Subcutaneous abdominal adipose tissue (tissue), 5 donors: ENCODE measurements around the gene SYNE2.

Experiments used
- H3K27ac ChIP-seq: one replicate; pipeline ENCODE4 v1.7.0; 2013; ENCODE audit warnings: low read depth, mild to moderate bottlenecking, inconsistent platforms, low read length, moderate library complexity
- H3K27me3 ChIP-seq, 5 donors: one replicate each; pipeline ENCODE4 v1.7.0; 2013; ENCODE audit warnings: low read length in 5 of 5, inconsistent platforms in 1 of 5; ENCODE audit not compliant: control insufficient read depth in 5 of 5, insufficient read depth in 4 of 5
- H3K36me3 ChIP-seq, 5 donors: one replicate each; pipeline ENCODE4 v1.7.0; 2013; ENCODE audit warnings: low read length in 5 of 5; ENCODE audit not compliant: control insufficient read depth in 5 of 5, insufficient read depth in 5 of 5
- H3K4me1 ChIP-seq, 5 donors: one replicate each; pipeline ENCODE4 v1.7.0; 2013; ENCODE audit warnings: low read length in 5 of 5, mild to moderate bottlenecking in 3 of 5, moderate library complexity in 1 of 5; ENCODE audit not compliant: control insufficient read depth in 5 of 5, insufficient read depth in 5 of 5
- H3K4me3 ChIP-seq, 5 donors: one replicate each; pipeline ENCODE4 v1.7.0; 2013; ENCODE audit warnings: low read length in 5 of 5, low read depth in 1 of 5
- H3K9ac ChIP-seq, 5 donors: one replicate each; pipeline ENCODE4 v1.7.0; 2013; ENCODE audit warnings: low read length in 5 of 5, mild to moderate bottlenecking in 4 of 5, moderate library complexity in 3 of 5
- H3K9me3 ChIP-seq, 5 donors: one replicate each; pipeline ENCODE4 v1.7.0; 2013; ENCODE audit warnings: low read length in 5 of 5; ENCODE audit not compliant: control insufficient read depth in 5 of 5
- donor health status: healthy.
- donor health status: healthy.
- donor health status: healthy.
- donor health status: healthy.
- donor health status: healthy.

The SYNE2 gene

GRCh38 chr14:64235652-64236640 is 383.1 kb downstream of the SYNE2 start:
- no peak overlapping the region for H3K4me3 ChIP-seq
- H3K9ac ChIP-seq, result no peak overlapping the region
- peaks cover 0 to 5% (median 0%) of the 10 kb centered on the region in 5 donors for H3K4me1 ChIP-seq
- H3K27me3 ChIP-seq, result no peaks in the 10 kb centered on the region
- H3K9me3 ChIP-seq, result no peaks in the 10 kb centered on the region
- no peak overlapping the region for H3K27ac ChIP-seq
- H3K36me3 ChIP-seq, result peaks cover 0 to 25% (median 9%) of the 10 kb centered on the region in 5 donors

- Histone ChIP-seq H3K27ac (no peak overlapping the region), H3K4me3 (no peak overlapping the region), H3K27me3 (no peaks in the 10 kb centered on the region), H3K9ac (no peak overlapping the region), H3K9me3 (no peaks in the 10 kb centered on the region), H3K36me3 (peaks cover 0 to 10% (median 0%) of the 10 kb centered on the region in 5 donors), H3K4me1 (peaks cover 0 to 5% (median 0%) of the 10 kb centered on the region in 5 donors)
Observed at GRCh38 chr14:64238049-64238448, 385.2 kb downstream of the SYNE2 start.

GRCh38 chr14:64238631-64239030 is 385.8 kb downstream of the SYNE2 start:
- Histone ChIP-seq H3K27ac (no peak overlapping the region), H3K4me1 (peaks cover 0 to 5% (median 0%) of the 10 kb centered on the region in 5 donors), H3K27me3 (no peaks in the 10 kb centered on the region), H3K9me3 (no peaks in the 10 kb centered on the region), H3K4me3 (no peak overlapping the region), H3K36me3 (peaks cover 0 to 4% (median 0%) of the 10 kb centered on the region in 5 donors), H3K9ac (no peak overlapping the region)

- Histone ChIP-seq H3K4me1 (peaks cover 0 to 6% (median 0%) of the 10 kb centered on the region in 5 donors), H3K9ac (no peak overlapping the region), H3K36me3 (no peaks in the 10 kb centered on the region), H3K27ac (no peak overlapping the region), H3K27me3 (no peaks in the 10 kb centered on the region), H3K4me3 (no peak overlapping the region), H3K9me3 (no peaks in the 10 kb centered on the region)
Observed at GRCh38 chr14:64244279-64244678, 391.5 kb downstream of the SYNE2 start.

- Histone ChIP-seq H3K27me3 (no peaks in the 10 kb centered on the region), H3K4me1 (peaks cover 0 to 6% (median 0%) of the 10 kb centered on the region in 5 donors), H3K36me3 (no peaks in the 10 kb centered on the region), H3K9me3 (no peaks in the 10 kb centered on the region), H3K27ac (no peak overlapping the region), H3K4me3 (no peak overlapping the region), H3K9ac (no peak overlapping the region)
Observed at GRCh38 chr14:64245491-64245890, 392.7 kb downstream of the SYNE2 start.

- Histone ChIP-seq H3K27me3 (no peaks in the 10 kb centered on the region), H3K9ac (no peak overlapping the region), H3K4me3 (no peak overlapping the region), H3K36me3 (no peaks in the 10 kb centered on the region), H3K4me1 (peaks cover 0 to 6% (median 0%) of the 10 kb centered on the region in 5 donors), H3K9me3 (no peaks in the 10 kb centered on the region), H3K27ac (no peak overlapping the region)
Observed at GRCh38 chr14:64246688-64247087, 393.9 kb downstream of the SYNE2 start.

- no peaks in the 10 kb centered on the region for H3K27me3 ChIP-seq
- no peak overlapping the region for H3K4me3 ChIP-seq
- H3K36me3 ChIP-seq, result no peaks in the 10 kb centered on the region
- H3K9ac ChIP-seq, result no peak overlapping the region
- no peaks in the 10 kb centered on the region for H3K9me3 ChIP-seq
- H3K27ac ChIP-seq, result no peak overlapping the region
- peaks cover 0 to 6% (median 0%) of the 10 kb centered on the region in 5 donors for H3K4me1 ChIP-seq
Observed at GRCh38 chr14:64247195-64247594, 394.4 kb downstream of the SYNE2 start.

- Histone ChIP-seq H3K36me3 (no peaks in the 10 kb centered on the region), H3K9ac (no peak overlapping the region), H3K4me1 (peaks cover 0 to 6% (median 0%) of the 10 kb centered on the region in 5 donors), H3K4me3 (no peak overlapping the region), H3K27ac (no peak overlapping the region), H3K27me3 (no peaks in the 10 kb centered on the region), H3K9me3 (no peaks in the 10 kb centered on the region)
Observed at GRCh38 chr14:64248689-64249088, 395.9 kb downstream of the SYNE2 start.

GRCh38 chr14:64249363-64249762 is 396.6 kb downstream of the SYNE2 start:
- Histone ChIP-seq H3K36me3 (no peaks in the 10 kb centered on the region), H3K27me3 (no peaks in the 10 kb centered on the region), H3K4me3 (no peak overlapping the region), H3K4me1 (peaks cover 0 to 3% (median 0%) of the 10 kb centered on the region in 5 donors), H3K9ac (no peak overlapping the region), H3K9me3 (no peaks in the 10 kb centered on the region), H3K27ac (no peak overlapping the region)

GRCh38 chr14:64253672-64254071 is 400.9 kb downstream of the SYNE2 start:
- H3K9me3 ChIP-seq, result no peaks in the 10 kb centered on the region
- no peaks in the 10 kb centered on the region for H3K27me3 ChIP-seq
- H3K4me1 ChIP-seq, result peaks cover 0 to 3% (median under 1%) of the 10 kb centered on the region in 5 donors
- no peak overlapping the region for H3K9ac ChIP-seq
- no peak overlapping the region for H3K27ac ChIP-seq
- peaks cover 0 to 7% (median 0%) of the 10 kb centered on the region in 5 donors for H3K36me3 ChIP-seq
- no peak overlapping the region for H3K4me3 ChIP-seq
